Adipose tissue (tissue), 3 donors: ENCODE measurements around the gene EPS8L1. TPM values are rescaled to one million over a fixed set of nuclear protein-coding genes. Genes with fewer than 3 reads are reported as not detected.

Experiments
- H3K27ac ChIP-seq: one replicate; pipeline ENCODE4 v1.5.1; 2013; ENCODE audit warnings: low read depth, low read length
- WGBS, 3 donors: extraction: QIAGEN DNeasy Blood & Tissue Kit; methylation state at CpG; one replicate each; pipeline ENCODE4 v1.1.7; 2013; 5-methylcytosine and 5-hydroxymethylcytosine counted together
- polyA plus RNA-seq, 3 donors: library from polyadenylated mRNA; stranded (reverse); fragments of 200-250 nt; gene quantifications; one replicate each; pipeline ENCODE4 v1.2.3, GENCODE V29; 2013
- donor health status: healthy with polysubstance abuse.
- donor health status: Bipolar disorder and iron deficiency.
- donor health status: healthy.

EPS8L1 gene
- polyA plus RNA-seq, 3 donors: 7.8 to 13.3 (median 9.1) TPM

DNA sequence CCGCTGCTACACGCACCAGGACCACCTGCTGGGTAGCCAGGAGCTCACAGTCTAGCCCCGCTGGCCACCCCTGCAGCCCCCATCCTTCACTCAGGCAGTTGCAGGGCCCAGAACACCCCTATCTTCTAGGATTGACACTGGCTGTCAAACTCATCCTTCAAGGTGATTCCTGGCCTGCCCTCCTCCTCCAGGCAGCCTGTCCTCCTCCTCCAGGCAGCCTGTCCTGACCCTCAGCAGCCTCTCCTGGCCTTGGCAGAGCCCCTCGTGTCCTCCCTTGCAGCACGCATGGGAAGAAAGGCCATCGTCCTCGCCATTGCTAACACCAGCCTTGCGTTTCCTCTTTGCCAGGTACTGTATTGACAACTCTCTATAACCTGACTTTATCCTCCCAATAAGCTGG is 3.8 kb upstream of the EPS8L1 start:
- WGBS, 3 donors: 62 to 69% (median 65%) methylated on average over 8 of the region's 8 CpGs
- no peak overlapping the region for H3K27ac ChIP-seq

DNA sequence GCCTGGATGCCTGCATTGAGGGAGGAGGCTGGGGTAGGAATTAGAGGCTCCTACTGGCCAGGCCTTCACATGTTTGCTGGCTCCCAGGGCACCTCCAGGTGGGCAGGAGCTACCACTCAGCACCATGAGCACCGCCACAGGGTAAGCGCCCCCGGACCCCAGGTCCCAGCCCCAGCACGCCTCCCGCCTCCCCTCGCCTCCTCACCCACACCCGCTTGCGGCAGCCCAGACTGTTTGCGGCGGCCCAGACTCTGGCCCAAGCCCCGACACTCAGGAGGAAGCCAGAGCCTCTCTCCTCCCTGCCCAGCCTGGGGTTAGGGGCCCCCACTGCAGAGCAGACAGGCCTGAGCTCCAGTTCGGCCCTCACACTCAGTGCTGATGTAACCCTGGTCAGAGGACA is 652 bp downstream of the EPS8L1 start:
- H3K27ac ChIP-seq: no peak overlapping the region
- WGBS, 3 donors: 68 to 81% (median 76%) methylated on average over 12 of the region's 12 CpGs

DNA sequence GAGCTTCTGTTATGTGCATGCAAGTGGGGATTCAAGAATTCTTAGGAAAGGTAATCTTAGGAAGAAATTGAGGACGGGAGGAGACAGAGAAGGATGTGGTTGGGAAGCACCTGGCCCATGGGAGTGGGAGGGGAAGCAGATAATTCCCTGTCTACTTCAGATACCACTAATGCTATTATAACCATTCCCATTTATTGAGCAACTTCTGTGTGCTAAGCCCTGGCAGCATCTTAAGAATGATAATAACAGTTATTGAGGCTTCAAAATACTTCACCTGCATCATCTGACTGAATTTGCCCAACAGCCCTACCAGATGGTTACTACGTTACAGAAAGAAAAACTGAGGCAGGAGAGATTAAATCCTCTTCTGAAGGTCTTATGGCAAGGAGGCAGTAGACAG is 1.4 kb downstream of the EPS8L1 start:
- H3K27ac ChIP-seq: no peak overlapping the region
- 61 to 77% (median 62%) methylated on average over 2 of the region's 2 CpGs for WGBS, 3 donors

DNA sequence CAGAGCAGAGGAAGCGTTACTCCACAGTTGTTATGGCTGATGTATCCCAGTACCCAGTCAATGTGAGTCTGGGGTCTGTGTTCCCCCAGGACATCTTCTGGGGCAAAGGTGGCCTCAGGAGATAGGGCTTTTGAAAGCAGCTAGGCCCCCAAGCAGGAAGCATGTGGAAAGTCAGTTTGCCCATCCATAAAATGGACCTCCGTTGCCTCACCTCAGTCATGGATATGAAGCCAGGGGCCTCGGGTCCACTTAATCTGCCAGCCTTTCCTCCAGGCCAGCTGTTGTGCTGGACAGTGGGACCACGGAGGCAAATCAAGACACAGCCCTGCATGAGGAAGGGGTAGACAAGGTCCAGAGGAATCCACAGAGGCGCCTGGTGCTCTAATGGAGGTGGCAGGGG is 3.3 kb downstream of the EPS8L1 start:
- WGBS, 3 donors: 79 to 83% (median 80%) methylated on average over 5 of the region's 5 CpGs

DNA sequence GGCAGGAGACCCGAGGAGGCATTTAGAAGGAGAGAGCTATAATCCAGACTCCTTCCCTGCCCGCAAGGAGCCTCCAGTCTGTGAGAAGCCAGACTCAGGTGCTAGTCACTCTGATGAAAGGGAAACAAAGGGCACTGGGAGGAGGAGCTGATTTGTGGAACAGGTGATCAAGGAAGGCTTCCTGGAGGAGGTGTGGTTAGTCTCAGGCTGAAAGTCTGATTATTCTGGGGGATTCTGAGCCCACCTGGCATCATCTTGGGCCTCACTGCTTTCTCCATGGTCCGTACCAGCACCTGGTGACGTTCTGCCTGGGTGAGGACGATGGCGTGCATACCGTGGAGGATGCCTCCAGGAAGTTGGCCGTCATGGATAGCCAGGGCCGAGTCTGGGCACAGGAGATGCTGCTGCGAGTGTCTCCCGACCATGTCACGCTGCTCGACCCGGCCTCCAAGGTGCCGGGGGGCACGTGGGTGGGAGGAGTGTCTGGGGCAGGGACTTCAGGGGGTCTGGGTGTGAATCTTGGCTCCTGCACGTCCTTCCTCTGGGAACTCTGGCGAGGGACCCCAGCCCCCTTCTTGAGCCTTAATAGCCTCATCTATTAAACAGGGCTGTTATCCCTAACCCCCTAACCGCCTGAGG is 3.9 kb downstream of the EPS8L1 start:
- H3K27ac ChIP-seq: no peak overlapping the region
- WGBS, 3 donors: 77 to 83% (median 77%) methylated on average over 18 to 19 of the region's 19 CpGs

More for the DNA sequence above, 3.3 kb downstream of the EPS8L1 start:
- no peak overlapping the region for H3K27ac ChIP-seq

DNA sequence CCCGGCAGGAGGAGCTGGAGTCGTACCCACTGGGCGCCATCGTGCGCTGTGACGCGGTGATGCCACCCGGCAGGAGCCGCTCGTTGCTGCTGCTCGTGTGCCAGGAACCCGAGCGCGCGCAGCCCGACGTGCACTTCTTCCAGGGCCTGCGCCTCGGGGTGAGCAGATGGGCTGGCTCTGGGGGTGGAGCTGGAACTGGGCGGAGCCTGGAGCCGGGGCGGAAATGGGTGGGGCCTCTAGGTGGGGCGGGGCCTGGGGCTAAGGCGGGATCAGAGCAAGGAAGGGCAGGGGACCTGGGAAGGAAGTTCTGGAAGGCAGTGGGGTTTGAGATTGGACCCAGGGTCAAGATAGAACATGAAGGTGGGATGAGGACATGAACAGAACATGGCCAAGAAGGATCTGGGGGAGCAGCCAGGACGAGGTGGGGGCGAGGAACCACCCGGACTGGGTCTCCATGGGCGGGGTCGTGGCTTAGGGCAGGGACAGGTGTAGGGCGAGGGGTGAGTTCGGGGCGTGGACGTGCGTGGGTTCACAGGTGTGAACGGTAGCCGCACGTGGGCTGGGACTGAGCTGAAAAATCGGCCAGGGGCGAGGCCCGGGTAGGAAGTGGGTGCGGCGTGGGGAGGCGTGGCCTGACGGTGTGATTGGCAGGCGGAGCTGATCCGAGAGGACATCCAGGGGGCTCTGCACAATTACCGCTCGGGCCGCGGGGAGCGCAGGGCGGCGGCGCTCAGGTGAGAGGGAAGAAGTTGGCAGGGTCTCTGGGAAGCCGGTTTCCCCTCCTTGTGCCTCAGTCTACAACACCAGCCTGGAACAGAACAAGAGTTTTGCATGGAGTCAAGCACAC is 4.7 kb downstream of the EPS8L1 start:
- H3K27ac ChIP-seq: no peak overlapping the region
- WGBS, 3 donors: 6 to 12% (median 7%) methylated on average over 55 of the region's 55 CpGs

DNA sequence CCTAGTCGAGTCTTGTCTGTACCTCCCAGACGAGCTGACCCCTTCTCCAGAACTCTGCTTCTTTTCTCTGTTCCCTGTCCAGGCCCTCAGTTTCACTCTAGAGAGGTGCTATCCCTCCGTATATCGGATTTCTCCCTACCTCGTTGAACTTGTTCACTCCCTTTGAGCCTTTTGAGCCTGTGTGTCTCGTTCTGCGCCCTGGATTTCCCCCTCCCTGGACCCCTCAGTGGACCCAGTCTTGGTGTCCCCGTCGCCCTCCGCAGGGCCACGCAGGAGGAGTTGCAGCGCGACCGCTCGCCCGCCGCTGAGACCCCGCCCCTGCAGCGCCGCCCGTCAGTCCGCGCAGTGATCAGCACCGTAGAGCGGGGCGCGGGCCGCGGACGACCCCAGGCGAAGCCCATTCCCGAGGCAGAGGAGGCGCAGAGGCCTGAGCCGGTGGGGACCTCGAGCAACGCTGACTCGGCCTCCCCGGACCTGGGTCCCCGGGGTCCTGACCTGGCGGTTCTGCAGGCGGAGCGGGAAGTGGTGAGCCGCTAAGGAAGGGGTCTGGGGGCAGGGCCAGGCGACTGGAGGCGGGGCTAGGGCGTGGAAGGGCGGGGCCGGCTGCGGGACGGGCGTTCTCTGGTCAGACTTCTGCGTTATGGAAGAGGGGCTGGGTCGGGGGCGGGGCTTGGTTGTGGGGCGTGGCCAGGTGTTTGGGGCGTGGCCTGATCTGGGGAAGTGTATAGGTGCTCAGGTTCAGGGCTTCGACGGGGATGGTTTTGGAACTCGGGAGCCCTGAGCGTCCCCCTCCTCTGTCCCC is 5.5 kb downstream of the EPS8L1 start:
- WGBS, 3 donors: 4 to 8% (median 5%) methylated on average over 49 to 60 of the region's 60 CpGs
- no peak overlapping the region for H3K27ac ChIP-seq

DNA sequence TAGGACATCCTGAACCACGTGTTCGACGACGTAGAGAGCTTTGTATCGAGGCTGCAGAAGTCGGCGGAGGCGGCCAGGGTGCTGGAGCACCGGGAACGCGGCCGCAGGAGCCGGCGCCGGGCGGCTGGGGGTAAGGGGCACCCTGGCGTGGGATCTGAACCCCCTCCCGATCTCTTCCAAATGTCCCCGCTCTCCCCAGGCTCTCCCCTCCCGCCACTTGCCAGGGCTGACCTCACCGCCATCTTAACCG is 6.0 kb downstream of the EPS8L1 start:
- 11 to 19% (median 12%) methylated on average over 6 to 22 of the region's 22 CpGs for whole genome bisulfite sequencing, 3 donors
- H3K27ac ChIP-seq: no peak overlapping the region

DNA sequence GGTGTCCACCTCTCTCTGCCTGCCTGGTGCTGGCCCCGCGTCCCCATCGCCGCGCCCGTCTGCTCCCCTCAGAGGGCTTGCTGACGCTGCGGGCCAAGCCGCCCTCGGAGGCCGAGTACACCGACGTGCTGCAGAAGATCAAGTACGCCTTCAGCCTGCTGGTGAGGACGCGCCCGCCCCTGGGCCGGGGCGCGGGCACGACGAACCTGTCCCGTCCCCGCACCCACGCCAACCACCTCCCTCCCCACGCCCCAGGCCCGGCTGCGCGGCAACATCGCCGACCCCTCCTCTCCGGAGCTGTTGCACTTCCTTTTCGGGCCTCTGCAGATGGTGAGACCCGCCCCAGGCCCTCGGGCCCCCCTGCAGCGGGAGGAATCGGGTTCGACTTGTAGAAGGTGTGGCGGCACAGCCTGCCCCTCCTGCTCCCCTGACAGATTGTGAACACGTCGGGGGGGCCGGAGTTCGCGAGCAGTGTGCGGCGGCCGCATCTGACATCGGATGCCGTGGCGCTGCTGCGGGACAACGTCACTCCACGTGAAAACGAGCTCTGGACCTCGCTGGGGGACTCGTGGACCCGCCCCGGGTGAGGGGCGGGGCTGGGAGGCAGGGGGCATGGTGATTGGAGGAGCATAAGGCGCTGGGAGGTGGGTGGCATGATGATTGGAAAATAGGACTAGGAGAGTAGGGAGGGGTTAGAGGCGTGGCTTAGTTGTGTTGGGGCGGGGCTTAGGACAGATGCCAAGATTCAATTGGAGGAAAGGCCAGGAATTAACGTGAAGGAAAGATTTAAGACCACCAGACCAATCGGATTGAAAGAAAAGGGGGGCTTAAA is 6.6 kb downstream of the EPS8L1 start:
- 14 to 23% (median 17%) methylated on average over 49 to 64 of the region's 64 CpGs for WGBS, 3 donors
- no peak overlapping the region for H3K27ac ChIP-seq

DNA sequence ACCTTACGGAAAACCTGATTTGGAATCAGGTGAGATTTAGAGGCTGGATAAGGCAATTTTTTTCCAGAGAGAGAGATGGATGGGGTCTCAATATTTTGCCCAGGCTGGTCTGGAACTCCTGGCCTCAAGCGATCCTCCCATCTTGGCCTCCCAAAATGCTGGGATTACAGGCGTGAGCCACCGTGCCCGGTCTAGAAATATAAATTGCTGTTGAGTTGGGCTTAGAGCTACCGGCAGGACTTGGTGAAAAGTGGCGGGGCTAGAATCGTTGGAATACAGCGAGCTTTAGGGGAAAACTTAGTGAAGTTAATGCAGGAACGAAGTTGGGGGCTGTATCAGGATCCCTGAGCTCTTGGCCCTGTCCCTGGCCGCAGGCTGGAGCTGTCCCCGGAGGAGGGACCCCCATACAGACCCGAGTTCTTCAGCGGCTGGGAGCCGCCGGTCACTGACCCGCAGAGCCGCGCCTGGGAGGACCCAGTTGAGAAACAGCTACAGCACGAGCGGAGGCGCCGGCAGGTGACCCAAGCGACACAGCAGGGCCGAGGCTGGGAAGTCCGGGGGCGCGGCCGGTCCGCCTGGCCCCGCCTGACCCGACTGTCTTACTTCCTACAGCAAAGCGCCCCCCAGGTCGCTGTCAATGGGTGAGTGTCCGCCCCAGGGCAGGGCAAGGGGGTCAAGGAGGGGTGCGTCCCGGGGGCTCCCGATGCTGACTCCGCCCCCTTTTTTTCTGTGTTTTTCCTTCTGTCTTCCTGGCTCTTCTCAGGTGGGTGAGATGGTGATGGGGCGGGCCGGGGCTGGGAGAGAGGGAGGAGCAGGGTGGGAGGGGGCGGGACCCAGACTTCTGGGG is 7.6 kb downstream of the EPS8L1 start:
- WGBS, 3 donors: 36 to 48% (median 37%) methylated on average over 39 to 42 of the region's 42 CpGs
- no peak overlapping the region for H3K27ac ChIP-seq

DNA sequence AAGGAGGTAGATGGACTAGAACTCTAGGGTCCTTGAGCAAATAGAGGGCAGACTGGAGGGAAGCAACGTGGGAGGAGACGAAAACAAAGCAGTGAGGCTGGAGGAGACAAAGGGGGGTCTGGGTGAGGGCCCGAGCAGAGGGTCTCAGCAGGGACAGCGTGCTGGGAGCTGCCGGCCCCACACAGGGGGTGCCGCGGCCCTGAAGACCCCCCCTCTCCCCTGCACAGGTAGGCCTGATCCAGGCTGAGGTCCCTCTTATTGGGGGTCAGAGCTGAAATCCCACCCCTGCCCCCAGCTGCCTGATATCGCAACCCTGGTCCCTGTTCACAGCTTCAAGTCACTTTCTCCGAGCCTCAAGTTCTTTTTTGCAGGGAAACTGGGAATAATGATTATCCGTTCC is 8.7 kb downstream of the EPS8L1 start:
- H3K27ac ChIP-seq: no peak overlapping the region
- WGBS, 3 donors: 79 to 89% (median 87%) methylated on average over 7 to 10 of the region's 10 CpGs

DNA sequence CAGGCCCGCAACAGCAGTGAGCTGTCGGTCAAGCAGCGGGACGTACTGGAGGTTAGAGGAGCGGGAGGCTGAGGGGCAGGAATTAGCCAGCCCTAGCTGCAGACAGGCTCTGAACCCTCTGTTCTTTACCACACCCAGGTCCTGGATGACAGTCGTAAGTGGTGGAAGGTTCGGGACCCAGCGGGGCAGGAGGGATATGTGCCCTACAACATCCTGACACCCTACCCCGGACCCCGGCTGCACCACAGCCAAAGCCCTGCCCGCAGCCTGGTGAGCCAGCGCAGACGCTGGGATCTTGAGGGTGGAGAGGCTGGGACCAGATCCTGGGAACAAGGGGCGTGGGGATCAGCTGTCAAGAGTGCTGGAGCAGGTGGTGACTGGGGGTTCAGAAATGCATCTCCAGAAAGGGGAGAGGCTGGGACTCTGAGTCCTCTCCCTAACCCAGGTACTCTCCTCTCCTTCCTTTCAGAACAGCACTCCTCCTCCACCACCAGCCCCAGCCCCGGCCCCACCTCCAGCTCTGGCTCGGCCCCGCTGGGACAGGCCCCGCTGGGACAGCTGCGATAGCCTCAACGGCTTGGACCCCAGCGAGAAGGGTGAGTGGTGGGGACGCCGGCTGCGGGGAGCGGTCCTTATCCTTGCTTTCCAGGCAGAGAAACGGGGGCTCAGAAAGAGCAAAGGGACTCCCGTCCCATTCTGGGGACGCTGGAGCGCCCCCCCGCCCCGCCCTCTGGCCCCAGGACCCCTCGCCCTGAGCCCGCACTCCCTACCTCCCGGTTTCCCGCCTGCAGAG is 10.4 kb downstream of the EPS8L1 start:
- WGBS, 3 donors: 29 to 36% (median 30%) methylated on average over 34 to 35 of the region's 35 CpGs

DNA sequence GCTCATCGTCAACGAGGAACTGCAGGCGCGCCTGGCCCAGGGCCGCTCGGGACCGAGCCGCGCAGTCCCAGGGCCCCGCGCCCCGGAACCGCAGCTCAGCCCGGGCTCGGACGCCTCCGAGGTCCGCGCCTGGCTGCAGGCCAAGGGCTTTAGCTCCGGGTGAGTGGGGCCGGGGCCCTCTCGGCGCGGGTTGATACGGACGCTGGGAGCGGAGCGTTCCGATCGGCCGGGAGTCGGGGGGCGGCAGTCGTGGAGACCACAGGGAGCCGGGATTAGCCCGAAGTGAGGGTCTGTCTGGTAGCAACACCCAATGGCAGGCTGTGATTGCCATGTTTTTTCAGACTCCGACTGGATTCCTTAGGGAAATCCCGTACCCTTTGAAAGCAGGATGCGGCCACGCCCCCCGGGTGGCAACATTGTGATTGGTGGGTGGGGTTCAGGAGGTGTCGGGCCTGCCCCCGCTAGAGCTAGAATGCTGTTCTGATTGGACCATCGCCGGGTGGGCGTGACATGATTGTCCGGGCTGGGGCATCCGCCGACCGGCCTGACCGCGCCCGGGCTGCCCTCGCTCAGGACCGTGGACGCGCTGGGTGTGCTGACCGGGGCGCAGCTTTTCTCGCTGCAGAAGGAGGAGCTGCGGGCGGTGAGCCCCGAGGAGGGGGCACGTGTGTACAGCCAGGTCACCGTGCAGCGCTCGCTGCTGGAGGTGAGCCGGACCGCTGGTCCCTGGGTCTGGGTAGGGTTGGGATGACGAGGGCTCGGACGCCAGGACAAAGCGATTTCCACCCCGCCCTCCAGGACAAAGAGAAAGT is 11.3 kb downstream of the EPS8L1 start:
- 3 to 17% (median 4%) methylated on average over 74 of the region's 74 CpGs for WGBS, 3 donors

More for the DNA sequence above, 10.4 kb downstream of the EPS8L1 start:
- no peak overlapping the region for H3K27ac ChIP-seq

DNA sequence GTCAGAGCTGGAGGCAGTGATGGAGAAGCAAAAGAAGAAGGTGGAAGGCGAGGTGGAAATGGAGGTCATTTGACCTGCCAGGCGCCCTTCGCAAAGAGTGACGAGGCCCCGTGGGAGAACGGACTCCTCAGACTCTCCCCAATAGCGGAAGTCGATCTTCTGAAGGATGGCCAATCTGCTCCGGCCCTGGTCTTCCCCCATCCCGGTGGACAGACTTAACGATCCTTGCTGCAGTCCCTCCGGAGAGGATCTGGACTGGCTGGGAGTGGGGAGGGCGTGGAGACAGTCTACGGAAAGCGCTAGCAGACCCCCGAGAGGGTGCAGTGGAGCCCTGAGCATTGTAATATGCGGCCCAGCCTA is 11.9 kb downstream of the EPS8L1 start:
- no peak overlapping the region for H3K27ac ChIP-seq
- WGBS, 3 donors: 23 to 36% (median 29%) methylated on average over 17 of the region's 17 CpGs

More for the DNA sequence above, 11.3 kb downstream of the EPS8L1 start:
- H3K27ac ChIP-seq: no peak overlapping the region

DNA sequence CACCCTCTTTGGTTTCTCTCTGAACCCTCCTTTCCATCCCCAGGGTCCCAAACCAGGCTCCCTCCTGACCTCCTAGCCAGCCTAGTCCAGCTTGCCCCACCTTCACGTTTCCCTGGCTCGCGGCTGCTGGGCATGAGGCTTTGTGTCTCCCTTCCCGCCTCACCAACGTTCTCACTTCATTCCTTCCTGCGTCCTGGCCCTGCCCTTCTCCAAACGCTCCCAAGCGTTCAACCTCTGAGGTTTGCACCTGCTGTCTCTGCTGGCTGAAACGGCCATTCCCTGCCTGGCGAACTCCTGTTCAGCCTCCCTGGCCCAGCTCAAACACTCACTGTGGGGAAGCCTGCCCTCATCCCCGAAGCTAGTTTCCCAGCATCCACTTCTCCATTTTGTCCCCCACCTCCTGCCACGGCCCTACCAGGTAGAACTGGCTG is 12.4 kb downstream of the EPS8L1 start:
- 61 to 71% (median 68%) methylated on average over 12 of the region's 12 CpGs for WGBS, 3 donors
- no peak overlapping the region for H3K27ac ChIP-seq
